ENCODE measurements around the gene PHIP.
"Not testable (repeated sequence)": the region's sequence is repeated elsewhere in the genome, so short reads cannot be mapped to it uniquely, and the experiment has no call there.

PHIP gene

GRCh38 chr6:79101164-79101563 is 23.1 kb upstream of the PHIP start:
- TF ChIP-seq, protein P1, sequence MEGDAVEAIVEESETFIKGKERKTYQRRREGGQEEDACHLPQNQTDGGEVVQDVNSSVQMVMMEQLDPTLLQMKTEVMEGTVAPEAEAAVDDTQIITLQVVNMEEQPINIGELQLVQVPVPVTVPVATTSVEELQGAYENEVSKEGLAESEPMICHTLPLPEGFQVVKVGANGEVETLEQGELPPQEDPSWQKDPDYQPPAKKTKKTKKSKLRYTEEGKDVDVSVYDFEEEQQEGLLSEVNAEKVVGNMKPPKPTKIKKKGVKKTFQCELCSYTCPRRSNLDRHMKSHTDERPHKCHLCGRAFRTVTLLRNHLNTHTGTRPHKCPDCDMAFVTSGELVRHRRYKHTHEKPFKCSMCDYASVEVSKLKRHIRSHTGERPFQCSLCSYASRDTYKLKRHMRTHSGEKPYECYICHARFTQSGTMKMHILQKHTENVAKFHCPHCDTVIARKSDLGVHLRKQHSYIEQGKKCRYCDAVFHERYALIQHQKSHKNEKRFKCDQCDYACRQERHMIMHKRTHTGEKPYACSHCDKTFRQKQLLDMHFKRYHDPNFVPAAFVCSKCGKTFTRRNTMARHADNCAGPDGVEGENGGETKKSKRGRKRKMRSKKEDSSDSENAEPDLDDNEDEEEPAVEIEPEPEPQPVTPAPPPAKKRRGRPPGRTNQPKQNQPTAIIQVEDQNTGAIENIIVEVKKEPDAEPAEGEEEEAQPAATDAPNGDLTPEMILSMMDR (IDR thresholded peaks at IDR 0.05; ENCODE audit: borderline replicate concordance, control extremely low read depth, extremely low read depth, insufficient read depth, missing control alignments): no peak
- in situ Hi-C loops (cut with MboI; ENCODE audit: low sequenced_read_pairs, unreplicated experiment): no loop called here
- no peak for DNase-seq (ENCODE audit: low spot score)

DNA sequence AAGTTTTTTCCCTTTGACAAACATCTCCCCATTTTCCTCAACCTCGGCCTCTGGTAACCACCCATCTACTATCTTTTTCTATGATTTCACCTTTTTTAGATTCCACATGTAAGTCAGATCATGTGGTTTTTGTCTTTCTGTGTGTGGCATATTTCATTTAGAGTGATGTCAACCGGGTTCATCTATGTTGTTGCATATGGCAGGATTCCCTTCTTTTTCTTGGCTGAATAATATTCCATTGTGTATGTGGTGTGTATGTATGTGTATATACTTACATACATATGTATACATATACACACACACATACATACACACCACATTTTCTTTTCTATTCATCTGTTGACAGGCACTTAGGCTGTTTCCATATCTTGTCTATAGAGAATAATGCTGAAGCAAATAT is 22.2 kb upstream of the PHIP start:
- TF ChIP-seq, protein P1 (IDR thresholded peaks at IDR 0.05; ENCODE audit: borderline replicate concordance, control extremely low read depth, extremely low read depth, insufficient read depth, missing control alignments): no peak
- DNase-seq (ENCODE audit: low spot score): no peak
- in situ Hi-C loops (cut with MboI; ENCODE audit: low sequenced_read_pairs, unreplicated experiment): no loop called here

- TF ChIP-seq, protein P1 (IDR thresholded peaks at IDR 0.05; ENCODE audit: borderline replicate concordance, control extremely low read depth, extremely low read depth, insufficient read depth, missing control alignments): no peak
- in situ Hi-C loops (cut with MboI; ENCODE audit: low sequenced_read_pairs, unreplicated experiment): no loop called here
- no peak for DNase-seq (ENCODE audit: low spot score)
Observed at GRCh38 chr6:79094938-79095337, 16.9 kb upstream of the PHIP start.

- in situ Hi-C loops (cut with MboI; ENCODE audit: low sequenced_read_pairs, unreplicated experiment); DNase-seq (ENCODE audit: low spot score): not testable (repeated sequence)
Observed at GRCh38 chr6:79091801-79092200, 13.7 kb upstream of the PHIP start.

- in situ Hi-C loops (cut with MboI; ENCODE audit: low sequenced_read_pairs, unreplicated experiment): no loop called here
- DNase-seq (ENCODE audit: low spot score): no peak
- TF ChIP-seq, protein P1 (IDR thresholded peaks at IDR 0.05; ENCODE audit: borderline replicate concordance, control extremely low read depth, extremely low read depth, insufficient read depth, missing control alignments): no peak
Observed at GRCh38 chr6:79089552-79090404, 11.7 kb upstream of the PHIP start.

- in situ Hi-C loops (cut with MboI; ENCODE audit: low sequenced_read_pairs, unreplicated experiment): no loop called here
- DNase-seq (ENCODE audit: low spot score): no peak
- TF ChIP-seq, protein P1 (IDR thresholded peaks at IDR 0.05; ENCODE audit: borderline replicate concordance, control extremely low read depth, extremely low read depth, insufficient read depth, missing control alignments): no peak
Observed at GRCh38 chr6:79084693-79085092, 6.6 kb upstream of the PHIP start.

- DNase-seq (ENCODE audit: low spot score): no peak
- in situ Hi-C loops (cut with MboI; ENCODE audit: low sequenced_read_pairs, unreplicated experiment): no loop called here
- TF ChIP-seq, protein P1 (IDR thresholded peaks at IDR 0.05; ENCODE audit: borderline replicate concordance, control extremely low read depth, extremely low read depth, insufficient read depth, missing control alignments): no peak
Observed at GRCh38 chr6:79082304-79082703, 4.2 kb upstream of the PHIP start.

All from GM13976 (cell line).